Measurements from ENCODE around the gene COL6A2. TPM values are rescaled to one million over a fixed set of nuclear protein-coding genes. Genes with fewer than 3 reads are reported as not detected.

Gene COL6A2
- total RNA-seq (2014; rRNA removed; shearing (Covaris generic)) = 127 and 143 TPM in 2 replicates

GRCh38 chr21:46097336-46098293, at the start of gene COL6A2:
Gene COL6A2, plus strand, starts transcription at chr21:46098112.
- Histone ChIP-seq H3K4me3 (ENCODE audit: insufficient read depth, low read depth, low read length) (peak within 1 kb of the TSS; percentile 53), H3K36me3 (replicated peaks; ENCODE audit: control insufficient read depth, insufficient read depth, low read length) (no peaks in the 10 kb centered on the region), H3K27me3 (ENCODE audit: control insufficient read depth, insufficient read depth, low read length) (peaks cover 7% of the 10 kb centered on the region)
- DNase-seq = peak; percentile 98

- no peaks in the 10 kb centered on the region for H3K27me3 ChIP-seq (ENCODE audit: control insufficient read depth, insufficient read depth, low read length)
- no peaks in the 10 kb centered on the region for H3K36me3 ChIP-seq (replicated peaks; ENCODE audit: control insufficient read depth, insufficient read depth, low read length)
- DNase-seq = peak; percentile 45
- no peak overlapping the region for H3K4me3 ChIP-seq (ENCODE audit: insufficient read depth, low read depth, low read length)
Observed at GRCh38 chr21:46048926-46049889, 48.7 kb upstream of the COL6A2 start.

GRCh38 chr21:46049890-46050667, 47.8 kb upstream of the COL6A2 start:
- DNase-seq = peak; percentile 51
- Histone ChIP-seq H3K4me3 (ENCODE audit: insufficient read depth, low read depth, low read length) (no peak overlapping the region), H3K36me3 (replicated peaks; ENCODE audit: control insufficient read depth, insufficient read depth, low read length) (no peaks in the 10 kb centered on the region), H3K27me3 (ENCODE audit: control insufficient read depth, insufficient read depth, low read length) (no peaks in the 10 kb centered on the region)

GRCh38 chr21:46050668-46051378, 47.1 kb upstream of the COL6A2 start:
- DNase-seq = peak; percentile 32
- H3K27me3 ChIP-seq (ENCODE audit: control insufficient read depth, insufficient read depth, low read length) = no peaks in the 10 kb centered on the region
- H3K4me3 ChIP-seq (ENCODE audit: insufficient read depth, low read depth, low read length) = no peak overlapping the region
- H3K36me3 ChIP-seq (replicated peaks; ENCODE audit: control insufficient read depth, insufficient read depth, low read length) = no peaks in the 10 kb centered on the region

- Histone ChIP-seq H3K4me3 (ENCODE audit: insufficient read depth, low read depth, low read length) (no peak overlapping the region), H3K36me3 (replicated peaks; ENCODE audit: control insufficient read depth, insufficient read depth, low read length) (no peaks in the 10 kb centered on the region), H3K27me3 (ENCODE audit: control insufficient read depth, insufficient read depth, low read length) (no peaks in the 10 kb centered on the region)
- DNase-seq = peak; percentile 12
Observed at GRCh38 chr21:46051379-46051770, 46.5 kb upstream of the COL6A2 start.

- no peaks in the 10 kb centered on the region for H3K27me3 ChIP-seq (ENCODE audit: control insufficient read depth, insufficient read depth, low read length)
- DNase-seq = peak; percentile 35
Observed at GRCh38 chr21:46051821-46052675, 45.9 kb upstream of the COL6A2 start.

GRCh38 chr21:46052703-46053651, 44.9 kb upstream of the COL6A2 start:
- DNase-seq = peak; percentile 43
- H3K36me3 ChIP-seq (replicated peaks; ENCODE audit: control insufficient read depth, insufficient read depth, low read length) = no peaks in the 10 kb centered on the region
- H3K27me3 ChIP-seq (ENCODE audit: control insufficient read depth, insufficient read depth, low read length) = no peaks in the 10 kb centered on the region
- H3K4me3 ChIP-seq (ENCODE audit: insufficient read depth, low read depth, low read length) = no peak overlapping the region

More at GRCh38 chr21:46051821-46052675, 45.9 kb upstream of the COL6A2 start:
- Histone ChIP-seq H3K36me3 (replicated peaks; ENCODE audit: control insufficient read depth, insufficient read depth, low read length) (no peaks in the 10 kb centered on the region), H3K4me3 (ENCODE audit: insufficient read depth, low read depth, low read length) (no peak overlapping the region)

GRCh38 chr21:46054031-46054430, 43.9 kb upstream of the COL6A2 start:
- no peak for DNase-seq
- Histone ChIP-seq H3K4me3 (ENCODE audit: insufficient read depth, low read depth, low read length) (no peak overlapping the region), H3K36me3 (replicated peaks; ENCODE audit: control insufficient read depth, insufficient read depth, low read length) (no peaks in the 10 kb centered on the region), H3K27me3 (ENCODE audit: control insufficient read depth, insufficient read depth, low read length) (no peaks in the 10 kb centered on the region)

- no peaks in the 10 kb centered on the region for H3K36me3 ChIP-seq (replicated peaks; ENCODE audit: control insufficient read depth, insufficient read depth, low read length)
- DNase-seq = peak; percentile 76
- no peak overlapping the region for H3K4me3 ChIP-seq (ENCODE audit: insufficient read depth, low read depth, low read length)
- no peaks in the 10 kb centered on the region for H3K27me3 ChIP-seq (ENCODE audit: control insufficient read depth, insufficient read depth, low read length)
Observed at GRCh38 chr21:46054451-46054881, 43.4 kb upstream of the COL6A2 start.

- Histone ChIP-seq H3K27me3 (ENCODE audit: control insufficient read depth, insufficient read depth, low read length) (no peaks in the 10 kb centered on the region), H3K36me3 (replicated peaks; ENCODE audit: control insufficient read depth, insufficient read depth, low read length) (no peaks in the 10 kb centered on the region), H3K4me3 (ENCODE audit: insufficient read depth, low read depth, low read length) (no peak overlapping the region)
- DNase-seq = peak; percentile 48
Observed at GRCh38 chr21:46055863-46056281, 42.0 kb upstream of the COL6A2 start.

GRCh38 chr21:46056450-46056903, 41.4 kb upstream of the COL6A2 start:
- H3K4me3 ChIP-seq (ENCODE audit: insufficient read depth, low read depth, low read length) = no peak overlapping the region
- no peaks in the 10 kb centered on the region for H3K36me3 ChIP-seq (replicated peaks; ENCODE audit: control insufficient read depth, insufficient read depth, low read length)
- H3K27me3 ChIP-seq (ENCODE audit: control insufficient read depth, insufficient read depth, low read length) = no peaks in the 10 kb centered on the region
- DNase-seq = no peak

Measured in H7 (cell line).